HS-5 (cell line): ENCODE data around the gene CCDC92.

Source experiments
- DNase-seq: peaks from one replicate; pipeline ENCODE4 v3.0.0-alpha.2; 2012; ENCODE audit warnings: low read depth

The CCDC92 gene

GRCh38 chr12:123910057-123910456 is 62.6 kb downstream of the CCDC92 start:
- DNase-seq = no peak

DNA sequence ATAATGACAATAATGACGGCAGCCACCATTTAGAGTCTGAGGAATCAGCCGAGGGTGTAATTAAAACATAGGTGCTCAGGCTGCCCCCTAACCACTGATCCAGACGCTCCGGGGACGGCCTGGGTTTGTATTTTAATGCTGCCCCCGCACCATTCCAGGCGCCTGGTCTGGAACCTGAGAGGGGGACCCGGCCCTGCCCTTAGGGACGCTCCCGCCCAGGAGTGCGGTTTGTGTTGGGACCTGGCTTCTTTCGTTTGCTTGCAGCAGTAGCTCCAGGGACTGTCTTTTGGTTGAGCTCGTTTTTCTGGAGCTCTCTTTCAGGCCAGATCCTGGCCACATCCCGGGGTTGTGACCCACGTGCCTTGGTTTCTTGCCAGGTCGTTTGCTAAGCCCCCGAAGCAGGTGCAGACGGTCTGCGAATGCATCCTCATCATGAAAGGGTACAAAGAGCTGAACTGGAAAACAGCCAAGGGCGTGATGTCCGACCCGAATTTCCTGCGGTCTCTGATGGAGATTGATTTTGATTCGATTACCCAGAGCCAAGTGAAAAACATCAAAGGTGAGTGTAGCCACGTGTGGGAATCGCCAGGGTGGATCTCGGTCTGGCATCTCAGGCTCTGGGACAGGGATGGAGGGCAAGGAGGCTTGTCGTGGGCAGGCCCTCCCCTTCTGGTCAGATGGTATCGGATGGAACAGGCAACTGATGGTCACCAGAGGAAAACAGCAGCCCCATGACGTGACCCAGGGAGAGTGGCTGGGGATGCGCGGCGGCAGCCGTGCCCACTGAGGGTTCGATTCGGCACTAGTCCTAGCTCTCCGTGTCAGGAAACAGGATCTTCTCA is 63.5 kb downstream of the CCDC92 start:
- DNase-seq = no peak

DNA sequence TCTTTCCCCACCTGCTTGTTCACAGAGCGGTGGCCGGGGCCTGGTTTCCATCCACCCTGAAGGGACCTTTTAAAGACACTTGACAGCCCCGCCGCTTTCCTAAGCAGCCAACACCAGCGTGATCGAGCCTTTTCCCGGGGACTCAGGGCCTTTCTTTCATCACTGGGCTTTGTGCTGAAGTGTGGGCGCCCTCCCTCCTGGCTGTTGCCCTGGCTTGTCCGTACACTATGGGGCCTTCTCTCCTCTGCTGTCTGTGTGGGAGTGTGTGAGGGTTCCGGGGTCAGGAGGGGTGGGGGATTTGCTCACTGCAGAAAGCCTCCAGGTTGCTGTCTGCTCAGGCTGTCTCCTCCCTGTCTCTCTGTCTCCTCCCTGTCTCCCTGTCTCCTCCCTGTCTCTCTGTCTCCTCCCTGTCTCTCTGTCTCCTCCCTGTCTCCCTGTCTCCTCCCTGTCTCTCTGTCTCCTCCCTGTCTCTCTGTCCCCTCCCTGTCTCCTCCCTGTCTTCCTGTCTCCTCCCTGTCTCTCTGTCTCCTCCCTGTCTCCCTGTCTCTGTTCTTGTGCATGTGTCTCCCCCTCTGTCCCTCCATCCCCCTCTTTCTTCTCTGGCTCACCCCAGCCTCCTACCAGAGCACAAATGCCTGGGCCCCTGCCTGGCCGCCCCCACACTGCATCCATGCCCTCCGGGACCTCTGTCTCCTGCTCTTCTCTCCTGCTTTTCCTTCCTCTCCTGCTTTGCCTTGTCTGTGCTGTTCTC is 64.7 kb downstream of the CCDC92 start:
- DNase-seq = no peak

DNA sequence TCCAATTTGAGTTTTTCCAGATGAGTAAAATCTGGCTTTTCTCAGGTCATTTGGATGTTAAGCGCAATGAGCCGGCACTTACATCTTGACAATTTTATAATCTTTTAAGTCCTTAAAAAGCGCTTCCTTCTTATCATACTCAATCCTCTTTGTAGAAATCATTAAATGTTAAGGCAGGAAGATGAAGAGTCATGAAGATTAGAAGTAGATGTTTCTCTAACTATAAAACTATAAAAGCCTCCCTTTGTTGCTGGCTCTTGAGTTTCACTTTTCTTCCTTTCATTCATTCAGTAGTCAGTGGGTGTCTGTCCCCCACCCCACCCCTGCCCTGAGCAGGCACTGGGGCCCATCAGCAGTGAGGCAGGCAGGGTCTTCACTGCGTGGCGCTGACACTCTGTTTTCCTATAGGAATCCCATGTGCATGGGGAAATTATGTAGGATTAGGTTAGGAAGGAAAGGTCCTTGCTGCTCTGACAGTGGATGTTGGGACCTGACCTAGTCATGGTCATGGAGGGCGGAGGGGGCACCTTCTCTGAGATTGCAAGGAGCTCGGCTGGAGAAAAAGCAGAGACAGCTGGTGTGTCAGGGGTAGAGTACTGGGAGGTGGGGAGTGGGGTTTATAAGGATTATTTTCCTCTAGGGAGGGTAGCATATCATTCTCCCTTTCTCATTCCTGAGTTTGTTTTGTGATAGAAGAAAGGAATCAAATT is 65.8 kb downstream of the CCDC92 start:
- no peak for DNase-seq

- peak; percentile 56 for DNase-seq
These were observed 67.2 kb downstream of the CCDC92 start for GRCh38 chr12:123905319-123905925.

DNA sequence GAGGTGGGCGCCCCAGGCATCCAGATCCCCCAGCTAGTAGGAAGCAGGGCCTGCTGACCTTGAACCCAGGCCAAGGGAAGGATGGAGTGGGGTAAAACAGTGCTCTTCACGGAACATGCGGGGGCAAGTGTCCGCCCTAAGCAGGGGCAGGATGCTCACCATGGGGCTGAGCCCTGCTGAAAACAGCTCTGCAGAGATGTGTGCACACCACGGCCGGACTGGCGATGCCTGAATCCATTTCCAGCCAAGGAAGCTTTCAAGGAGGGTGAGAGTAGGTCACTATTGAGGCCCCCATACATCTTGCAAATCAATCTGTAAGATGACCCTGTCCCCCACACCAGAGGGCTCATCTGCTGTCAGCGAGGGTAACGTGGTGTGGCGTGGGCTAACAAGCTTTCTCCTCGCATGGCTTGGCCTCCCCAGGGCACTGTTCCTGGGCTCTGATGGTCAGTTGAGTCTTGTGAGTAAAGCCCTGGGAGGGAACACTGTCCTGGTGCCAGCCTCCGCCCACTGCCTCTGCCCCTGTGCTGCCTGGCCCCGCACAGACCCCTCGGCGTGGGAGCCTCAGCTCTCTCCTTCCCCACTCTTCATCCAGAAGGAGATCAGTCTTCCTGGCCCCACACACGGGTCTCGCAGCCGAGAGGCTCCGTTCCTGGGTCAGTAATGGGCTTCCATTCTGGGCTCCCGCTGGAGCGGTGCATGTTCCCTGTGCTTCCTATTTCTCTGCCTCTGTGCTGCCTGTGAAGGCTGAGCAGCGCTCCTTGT is 69.1 kb downstream of the CCDC92 start:
- DNase-seq = no peak

DNA sequence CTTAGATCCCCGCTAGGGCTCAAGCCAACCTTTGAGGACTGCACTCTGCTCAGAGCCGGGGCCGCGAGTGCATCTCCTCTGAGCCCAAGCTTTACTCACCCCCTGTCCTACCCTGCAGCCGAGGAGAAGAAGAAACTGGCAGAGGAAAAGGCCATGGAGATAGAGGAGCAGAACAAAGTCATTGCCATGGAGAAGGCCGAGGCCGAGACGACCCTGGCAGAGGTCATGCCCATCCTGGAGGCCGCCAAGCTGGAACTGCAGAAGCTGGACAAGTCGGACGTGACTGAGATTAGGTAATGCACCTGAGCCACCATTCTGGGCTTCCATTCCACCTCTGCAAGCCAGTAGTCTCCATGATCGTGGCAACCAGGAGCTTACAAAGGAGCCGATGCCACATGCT is 69.8 kb downstream of the CCDC92 start:
- no peak for DNase-seq

DNA sequence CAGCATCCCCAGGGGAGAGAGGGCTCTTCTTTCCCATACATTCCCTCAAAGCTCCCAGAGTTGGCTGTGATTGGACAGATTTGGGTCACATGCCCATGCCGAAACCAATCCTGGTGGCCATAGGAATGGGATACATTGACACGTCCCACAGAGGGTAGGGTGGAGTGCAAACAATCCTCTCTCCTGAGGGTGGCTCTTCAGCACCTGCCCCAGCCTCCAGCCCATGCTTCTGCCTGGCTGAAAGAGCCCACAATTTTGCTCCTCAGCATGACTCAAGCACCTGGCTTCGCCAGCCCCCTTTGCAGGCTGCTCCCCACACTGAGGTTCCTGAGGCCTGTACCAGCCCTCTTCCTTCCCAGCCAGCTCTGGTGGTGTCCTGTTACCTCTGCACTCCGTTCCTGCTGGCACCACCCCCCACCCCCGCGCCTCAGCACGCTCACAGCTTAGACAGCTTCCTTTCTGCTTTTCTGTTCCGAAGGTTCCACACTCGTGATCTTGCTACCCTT is 71.7 kb downstream of the CCDC92 start:
- no peak for DNase-seq

DNA sequence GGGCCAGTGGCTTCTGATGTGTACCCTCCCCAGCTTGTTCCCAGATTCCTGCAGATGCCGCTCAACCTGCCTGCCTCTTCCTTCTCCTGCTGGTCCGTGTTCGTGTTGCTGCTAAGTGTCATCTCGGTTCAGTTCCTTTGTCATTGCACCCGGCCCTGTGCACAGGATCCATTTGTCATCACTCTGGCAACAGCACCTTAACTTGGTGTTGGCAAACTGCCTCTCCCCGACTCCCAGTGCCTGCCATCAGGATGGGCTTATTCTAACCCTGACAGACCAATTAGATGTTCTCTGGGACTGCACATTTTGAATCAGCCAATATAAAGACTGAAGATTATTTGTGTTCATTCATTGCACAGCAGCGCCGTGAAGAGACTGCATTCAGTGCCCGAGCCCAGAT is 73.3 kb downstream of the CCDC92 start:
- no peak for DNase-seq

DNA sequence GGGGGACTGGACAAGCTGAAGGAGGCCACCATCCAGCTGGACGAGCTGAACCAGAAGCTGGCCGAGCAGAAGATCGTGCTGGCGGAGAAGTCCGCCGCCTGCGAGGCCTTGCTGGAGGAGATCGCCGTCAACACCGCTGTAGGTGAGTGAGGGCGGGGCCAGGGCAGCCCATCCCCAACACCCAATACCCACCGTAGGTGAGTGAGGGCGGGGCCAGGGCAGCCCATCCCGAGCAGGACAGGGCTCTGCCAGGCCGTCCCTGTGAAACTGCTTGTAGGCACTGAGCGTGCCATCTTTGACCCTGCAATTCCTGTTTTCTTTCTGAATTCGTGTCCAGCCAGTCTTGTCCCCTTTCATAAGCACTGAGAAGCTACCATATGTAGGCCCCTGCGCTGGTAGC is 74.0 kb downstream of the CCDC92 start:
- DNase-seq = no peak

- DNase-seq = peak; percentile 44
These were observed 75.4 kb downstream of the CCDC92 start for GRCh38 chr12:123897221-123897620.

- DNase-seq = no peak
These were observed 75.9 kb downstream of the CCDC92 start for GRCh38 chr12:123896767-123897166.

DNA sequence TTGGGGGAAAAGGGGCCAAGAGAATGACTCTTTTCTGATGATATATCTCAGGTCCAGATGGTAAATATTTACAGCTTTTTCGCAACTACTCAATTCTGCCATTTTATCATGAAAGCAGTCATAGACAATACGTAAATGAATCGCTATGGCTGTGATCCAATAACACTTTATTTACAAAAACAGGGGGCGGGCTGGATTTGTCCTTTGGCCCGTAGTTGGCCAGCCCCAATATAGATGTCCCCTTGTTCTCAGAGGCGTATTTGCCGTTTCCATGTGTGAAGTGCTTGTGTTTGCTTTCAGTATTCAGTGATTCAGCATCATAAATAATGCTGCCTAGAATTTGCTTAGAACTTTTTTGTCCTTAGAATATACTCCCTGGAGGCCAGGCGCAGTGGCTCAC is 77.2 kb downstream of the CCDC92 start:
- DNase-seq = no peak

- DNase-seq = no peak
These were observed 77.7 kb downstream of the CCDC92 start for GRCh38 chr12:123894823-123895345.

GRCh38 chr12:123893276-123893675 is 79.4 kb downstream of the CCDC92 start:
- DNase-seq = no peak

DNA sequence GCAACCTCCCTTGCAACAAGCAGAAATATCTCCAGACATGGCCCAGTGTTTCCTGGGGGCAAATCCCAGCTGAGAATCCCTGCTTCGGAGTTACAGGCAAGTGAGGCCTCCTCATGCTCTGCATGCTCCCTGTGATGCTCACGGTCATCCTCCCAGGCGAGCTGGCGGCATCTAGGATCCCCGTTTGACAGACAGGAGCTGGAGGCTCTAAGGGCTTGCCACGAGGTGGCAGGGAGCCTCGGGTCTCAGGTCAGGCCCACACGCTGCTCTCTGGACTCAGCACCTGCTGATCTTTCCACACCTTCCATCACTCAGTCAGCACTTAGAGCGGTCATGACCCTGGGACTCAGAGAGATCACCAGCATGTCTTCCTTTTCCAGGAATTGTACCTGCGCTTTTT is 79.8 kb downstream of the CCDC92 start:
- no peak for DNase-seq

- no peak for DNase-seq
These were observed 80.5 kb downstream of the CCDC92 start for GRCh38 chr12:123892180-123892559.

DNA sequence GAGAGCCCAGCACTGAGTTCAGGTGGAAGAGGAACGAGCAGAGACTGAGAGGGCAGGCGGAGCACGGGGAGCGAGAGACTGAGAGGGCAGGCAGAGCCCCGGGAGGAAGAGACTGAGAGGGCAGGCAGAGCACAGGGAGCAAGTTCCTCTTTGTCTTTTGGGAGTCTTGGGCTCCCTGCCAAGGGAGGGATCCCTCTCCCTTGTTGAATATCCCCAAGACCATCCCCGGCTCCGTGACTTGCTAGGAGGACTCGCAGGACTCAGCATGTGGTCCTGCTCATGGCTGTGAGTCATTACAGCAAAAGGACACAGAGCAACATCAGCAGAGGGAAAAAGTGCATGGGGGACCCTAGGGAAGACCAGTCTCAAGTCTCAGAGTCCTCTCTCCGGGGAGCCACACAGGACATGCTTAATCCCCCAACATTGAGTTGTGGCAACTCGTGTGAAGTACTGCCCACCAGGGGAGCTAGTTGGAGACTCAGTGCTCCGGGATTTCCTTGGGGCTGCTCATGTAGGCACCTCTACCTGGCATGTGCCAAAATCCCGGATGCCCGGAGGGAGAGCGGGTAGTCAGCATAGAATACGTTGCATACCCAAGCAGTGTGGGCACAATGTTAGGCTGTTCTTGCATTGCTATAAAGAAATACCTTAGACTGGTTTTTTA is 81.0 kb downstream of the CCDC92 start:
- DNase-seq = no peak

GRCh38 chr12:123891011-123891410 is 81.6 kb downstream of the CCDC92 start:
- no peak for DNase-seq

DNA sequence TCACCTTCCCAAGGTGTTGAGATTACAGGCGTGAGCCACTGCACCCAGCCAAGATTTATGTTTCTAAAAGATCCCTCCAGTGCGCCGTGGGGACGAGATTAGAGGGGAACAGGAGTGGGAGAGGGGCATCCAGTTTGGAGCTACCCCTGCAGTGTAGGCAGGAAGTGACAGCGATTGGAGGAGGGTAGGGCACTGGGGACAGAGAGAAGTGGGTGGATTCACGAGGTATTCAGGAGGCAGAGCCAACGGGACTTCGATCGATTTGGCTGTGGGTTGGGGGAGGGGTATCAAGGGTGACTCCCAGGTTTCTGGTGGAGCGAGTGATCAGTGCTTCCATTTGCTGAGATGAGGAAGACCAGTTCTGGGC is 82.1 kb downstream of the CCDC92 start:
- DNase-seq = no peak
